Activated T-cell treated with anti-CD3 and anti-CD28 coated beads, Interleukin-2, amount 50 U/mL, for 48 hours (primary cell): ENCODE measurements around the gene CHST15.

Experiments
- DNase-seq, 2 experiments: peaks; one replicate each; pipeline ENCODE4 v3.0.0-alpha.2; 2020

Gene CHST15

GRCh38 chr10:124062390-124062789, 31.0 kb downstream of the CHST15 start:
- no peak for DNase-seq

DNA sequence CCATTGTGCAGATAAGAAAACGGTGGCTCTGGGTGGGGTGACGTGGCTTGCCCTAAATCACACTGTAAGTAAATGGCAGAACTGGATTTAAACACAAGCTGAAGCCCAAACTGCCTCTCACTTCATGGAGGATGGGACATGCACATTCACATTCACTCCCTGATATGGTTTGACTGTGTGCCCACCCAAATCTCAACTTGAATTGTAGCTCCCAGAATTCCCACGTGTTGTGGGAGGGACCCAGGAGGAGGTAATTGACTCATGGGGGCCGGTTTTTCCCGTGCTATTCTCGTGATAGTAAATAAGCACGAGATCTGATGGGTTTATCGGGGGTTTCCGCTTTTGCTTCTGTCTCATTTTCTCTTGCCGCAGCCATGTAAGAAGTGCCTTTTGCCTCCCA, 32.4 kb downstream of the CHST15 start:
- no peak for DNase-seq

DNA sequence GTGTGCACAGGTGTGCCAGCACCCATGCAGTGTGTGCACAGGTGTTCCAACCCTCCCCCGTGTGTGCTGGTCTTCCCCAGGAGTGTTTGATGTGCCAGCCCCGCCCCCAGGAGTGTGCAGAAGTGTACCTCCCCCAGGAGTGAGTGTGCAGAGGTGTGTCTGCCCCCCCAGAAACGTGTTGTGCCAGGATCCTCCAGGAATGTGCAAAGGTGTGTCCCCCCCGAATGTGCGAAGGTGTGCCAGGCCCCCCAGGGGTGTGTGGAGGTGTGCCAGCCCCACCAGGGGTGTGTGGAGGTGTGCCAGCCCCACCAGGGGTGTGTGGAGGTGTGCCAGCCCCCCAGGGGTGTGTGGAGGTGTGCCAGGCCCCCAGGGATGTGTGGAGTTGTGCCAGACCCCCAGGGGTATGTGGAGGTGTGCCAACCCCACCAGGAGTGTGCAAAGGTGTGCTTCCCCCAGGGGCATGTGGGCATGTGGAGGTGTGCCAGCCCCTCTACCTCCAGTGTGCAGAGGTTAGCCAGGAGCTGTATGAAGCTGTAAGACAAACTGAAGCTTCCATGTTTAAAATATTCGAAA, 33.2 kb downstream of the CHST15 start:
- no peak for DNase-seq

- DNase-seq: no peak
Observed at GRCh38 chr10:124059551-124059950, 33.8 kb downstream of the CHST15 start.

- DNase-seq: no peak
Observed at GRCh38 chr10:124058346-124059003, 34.9 kb downstream of the CHST15 start.

GRCh38 chr10:124057601-124058000, 35.8 kb downstream of the CHST15 start:
- no peak for DNase-seq

DNA sequence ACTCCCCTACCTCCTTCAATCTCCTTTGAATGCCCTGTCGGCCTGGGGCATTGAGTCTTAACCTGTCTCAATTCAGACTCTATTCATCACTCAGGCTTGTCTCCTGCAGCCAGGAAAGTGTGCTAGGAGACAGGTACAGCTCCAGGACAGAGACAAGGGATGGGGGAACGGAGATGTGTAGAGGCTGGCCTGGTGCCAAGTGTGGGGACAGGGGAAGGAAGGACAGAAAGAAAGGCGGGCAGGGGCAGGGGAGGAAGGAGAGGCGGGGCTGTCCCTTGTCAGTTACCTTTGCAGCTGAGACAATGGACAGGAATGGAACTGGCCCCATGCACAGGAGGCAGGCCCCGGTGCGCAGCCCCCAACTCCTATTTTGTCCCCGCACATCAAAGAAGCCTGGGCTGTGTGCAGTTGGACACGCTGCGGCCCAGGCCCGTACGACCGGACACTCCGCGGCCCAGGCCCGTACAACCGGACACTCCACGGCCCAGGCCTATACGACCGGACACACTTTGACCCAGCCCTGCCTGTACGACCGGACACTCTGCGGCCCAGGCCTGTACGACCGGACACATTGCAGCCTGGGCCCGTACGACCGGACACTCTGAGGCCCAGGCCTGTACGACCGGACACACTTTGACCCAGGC, 36.9 kb downstream of the CHST15 start:
- DNase-seq: no peak

GRCh38 chr10:124053971-124054370, 39.4 kb downstream of the CHST15 start:
- DNase-seq: no peak

- DNase-seq: no peak
Observed at GRCh38 chr10:124052561-124052960, 40.8 kb downstream of the CHST15 start.

DNA sequence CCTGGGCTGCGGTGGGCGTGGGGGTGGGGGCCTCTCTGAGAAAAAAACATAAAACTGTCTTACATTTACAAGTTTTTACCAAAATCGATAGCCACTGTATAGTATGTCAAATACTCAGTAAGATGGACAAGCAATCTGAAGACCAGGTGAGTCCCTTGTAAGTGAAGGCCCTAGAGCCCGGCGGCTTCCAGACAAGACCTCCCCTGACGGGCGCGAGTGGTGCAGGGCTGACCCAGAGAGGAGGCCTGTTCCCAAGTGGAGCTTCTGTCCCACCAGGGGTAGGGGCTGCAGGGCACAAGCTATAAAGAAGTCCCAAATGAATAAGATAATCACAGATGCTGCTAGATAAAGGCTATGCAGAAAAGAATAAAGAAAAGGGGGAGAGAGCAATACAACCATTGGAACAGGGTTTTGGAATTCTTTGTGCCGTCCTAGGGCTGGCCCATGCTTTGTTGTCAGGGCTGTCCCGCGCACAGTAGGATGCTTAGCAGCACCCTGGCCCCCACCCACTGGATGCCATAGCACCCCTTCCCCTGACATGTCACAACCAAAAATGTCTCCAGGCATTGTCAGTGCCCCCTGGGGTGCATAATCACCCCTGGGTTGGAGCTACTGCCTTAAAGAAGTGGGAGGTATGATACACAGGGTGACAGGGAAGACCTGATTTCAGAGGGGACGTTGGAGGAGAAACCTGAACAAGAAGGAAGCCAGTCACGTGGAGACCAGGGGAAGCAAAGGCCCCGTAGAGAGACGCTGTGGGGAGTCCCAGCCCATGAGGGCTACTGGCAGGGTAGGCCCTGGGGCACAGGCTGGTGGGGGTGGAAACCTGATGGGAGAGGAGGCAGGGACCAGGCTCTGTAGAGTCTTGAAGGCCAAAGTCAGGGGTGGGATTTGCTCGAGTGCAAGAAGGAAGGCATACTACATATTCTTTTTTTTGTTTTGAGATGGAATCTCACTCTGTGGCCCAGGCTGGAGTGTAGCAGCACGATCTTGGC, 43.1 kb downstream of the CHST15 start:
- DNase-seq: no peak

DNA sequence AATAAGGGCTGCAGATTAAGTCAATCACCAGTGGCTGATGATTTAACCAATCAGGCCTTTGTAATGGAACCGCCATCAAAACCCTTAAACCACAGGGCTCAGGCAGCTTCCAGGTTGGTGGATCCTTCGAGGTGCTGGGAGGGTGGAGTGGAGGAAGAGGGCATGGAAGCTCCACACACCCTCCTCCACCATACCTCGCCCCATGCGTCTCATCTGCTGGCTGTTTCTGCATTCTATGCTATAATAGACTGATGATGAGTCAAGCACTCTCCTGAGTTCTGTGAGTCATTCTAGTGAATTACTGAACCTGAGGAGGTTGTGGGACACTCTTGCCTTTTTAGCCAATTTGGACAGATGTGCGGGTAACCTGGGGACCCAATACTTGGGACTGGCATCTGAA, 43.9 kb downstream of the CHST15 start:
- no peak for DNase-seq

- no peak for DNase-seq
Observed at GRCh38 chr10:124048371-124049290, 44.8 kb downstream of the CHST15 start.

- DNase-seq: no peak
Observed at GRCh38 chr10:124047427-124048152, 45.8 kb downstream of the CHST15 start.

- no peak for DNase-seq
Observed at GRCh38 chr10:124045801-124046355, 47.5 kb downstream of the CHST15 start.

DNA sequence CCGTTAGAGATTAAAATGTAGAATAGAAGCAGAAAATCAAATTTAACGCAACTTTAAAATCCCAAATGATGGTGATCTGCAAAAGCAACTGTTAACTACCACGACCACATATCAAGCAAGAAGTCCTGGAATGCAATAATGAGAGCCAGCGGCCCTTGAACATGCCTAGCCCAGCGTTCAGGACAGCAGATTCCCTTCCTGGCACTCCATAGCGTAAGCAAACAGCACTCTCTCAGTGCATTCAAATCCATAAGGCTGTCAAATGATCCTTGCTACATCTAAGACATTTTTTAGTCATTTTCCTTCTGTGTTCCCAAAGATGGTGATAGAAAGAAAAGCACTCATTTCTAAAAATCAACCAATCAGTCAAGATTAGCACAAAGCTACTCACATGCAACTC, 48.1 kb downstream of the CHST15 start:
- DNase-seq: no peak

DNA sequence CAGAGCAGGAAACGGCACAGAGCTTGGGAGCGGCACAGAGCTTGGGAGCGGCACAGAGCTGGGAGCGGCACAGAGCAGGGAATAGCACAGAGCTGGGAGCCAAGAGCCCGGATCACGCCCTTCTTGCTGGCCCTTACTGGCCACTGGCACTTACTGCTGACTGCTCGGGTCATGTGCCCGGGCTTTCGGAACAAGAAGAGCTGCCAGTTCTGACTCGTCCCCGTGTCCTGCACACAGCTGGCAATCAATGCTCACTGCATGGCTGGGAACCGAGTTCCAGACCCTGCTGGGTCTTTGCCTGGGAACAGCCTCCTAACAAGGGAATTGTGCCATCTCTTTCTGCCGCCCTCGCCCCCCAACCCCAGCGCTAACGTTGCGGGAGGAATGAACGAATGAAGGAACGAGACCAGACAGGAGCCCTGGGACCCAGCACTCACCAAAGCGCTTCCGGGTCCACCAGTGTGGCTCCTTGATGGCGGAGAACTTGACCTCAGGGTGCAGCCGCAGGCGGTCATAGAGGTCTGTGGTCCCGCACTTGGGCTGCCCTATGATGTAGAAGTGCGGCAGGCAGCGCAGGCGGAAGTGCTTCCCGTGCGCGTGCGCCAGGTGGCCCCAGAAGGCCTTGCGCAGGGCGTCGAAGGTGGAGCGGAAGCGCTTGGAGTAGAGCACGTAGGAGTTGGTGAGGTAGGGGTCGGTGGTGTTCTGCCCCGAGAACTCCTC, 49.1 kb downstream of the CHST15 start:
- no peak for DNase-seq

GRCh38 chr10:124043310-124044142, 49.9 kb downstream of the CHST15 start:
- no peak for DNase-seq

GRCh38 chr10:124042656-124043309, 50.6 kb downstream of the CHST15 start:
- DNase-seq: no peak
